GM23338 (cell line): ENCODE data around the gene FGF8. TPM values are rescaled to one million over a fixed set of nuclear protein-coding genes. Genes with fewer than 3 reads are reported as not detected.

Experiments
- ATAC-seq: fragments of 200-7000 bp; cut with Tn5 transposase; 3 replicates; pipeline ENCODE4 v1.9.1; 2020
- DNase-seq: peaks from one replicate; pipeline ENCODE4 v3.0.0-alpha.2; 2015; ENCODE audit warnings: low spot score
- H2AFZ ChIP-seq: fragments of 200-600 bp; sonication (generic); 2 replicates; pipeline ENCODE4 v1.8.0; 2016; ENCODE audit warnings: antibody characterized with exemption, mild to moderate bottlenecking, moderate library complexity
- H3F3A ChIP-seq: fragments of 200-600 bp; sonication (generic); replicated peaks from 2 replicates; pipeline ENCODE4 v1.8.0; 2017; ENCODE audit warnings: antibody characterized with exemption, mixed run types, low read depth
- H3K27ac ChIP-seq: fragments of 200-600 bp; sonication (generic); 2 replicates; pipeline ENCODE4 v1.6.1; 2016; ENCODE audit warnings: low read depth
- H3K27me3 ChIP-seq: fragments of 200-600 bp; sonication (generic); 2 replicates; pipeline ENCODE4 v1.8.0; 2016; ENCODE audit warnings: mild to moderate bottlenecking, mixed run types, moderate library complexity; ENCODE audit not compliant: insufficient read depth
- H3K36me3 ChIP-seq: fragments of 200-600 bp; sonication (generic); 2 replicates; pipeline ENCODE4 v1.8.0; 2016; ENCODE audit warnings: mild to moderate bottlenecking; ENCODE audit not compliant: insufficient read depth
- H3K4me1 ChIP-seq: fragments of 200-600 bp; sonication (generic); 2 replicates; pipeline ENCODE4 v1.8.0; 2016; ENCODE audit warnings: mild to moderate bottlenecking, moderate library complexity; ENCODE audit not compliant: insufficient read depth
- H3K4me2 ChIP-seq: fragments of 200-600 bp; sonication (generic); 2 replicates; pipeline ENCODE4 v1.7.1; 2017; ENCODE audit warnings: mixed run types
- H3K4me3 ChIP-seq: fragments of 200-600 bp; sonication (generic); 2 replicates; pipeline ENCODE4 v1.6.1; 2016; ENCODE audit warnings: mixed run types
- H3K79me2 ChIP-seq: fragments of 200-600 bp; sonication (generic); replicated peaks from 2 replicates; pipeline ENCODE4 v1.8.0; 2017; ENCODE audit warnings: mild to moderate bottlenecking; ENCODE audit not compliant: insufficient read depth
- H3K9me2 ChIP-seq: fragments of 200-600 bp; sonication (generic); 2 replicates; pipeline ENCODE4 v1.8.0; 2017; ENCODE audit not compliant: insufficient read depth
- H4K20me1 ChIP-seq: fragments of 200-600 bp; sonication (generic); replicated peaks from 2 replicates; pipeline ENCODE4 v1.8.0; 2017; ENCODE audit warnings: mild to moderate bottlenecking; ENCODE audit not compliant: insufficient read depth
- H3K27ac Mint-ChIP-seq: 2 replicates; pipeline ENCODE4 v1.8.0; 2020; ENCODE audit warnings: inconsistent platforms, mild to moderate bottlenecking, moderate library complexity, mixed read lengths
- H3K27me3 Mint-ChIP-seq: 3 replicates; pipeline ENCODE4 v1.8.0; 2022; ENCODE audit warnings: low read depth, mild to moderate bottlenecking, moderate library complexity, mixed read lengths, inconsistent platforms; ENCODE audit not compliant: insufficient read depth, poor library complexity
- H3K36me3 Mint-ChIP-seq: 3 replicates; pipeline ENCODE4 v1.8.0; 2021; ENCODE audit warnings: low read depth, mild to moderate bottlenecking, inconsistent platforms, moderate library complexity, mixed read lengths
- H3K4me1 Mint-ChIP-seq: 3 replicates; pipeline ENCODE4 v1.8.0; 2020; ENCODE audit warnings: mild to moderate bottlenecking, inconsistent platforms, mixed read lengths
- H3K4me3 Mint-ChIP-seq: 3 replicates; pipeline ENCODE4 v1.8.0; 2021; ENCODE audit warnings: moderate library complexity, mild to moderate bottlenecking, inconsistent platforms, mixed read lengths
- H3K9me3 Mint-ChIP-seq: 3 replicates; pipeline ENCODE4 v1.8.0; 2020; ENCODE audit warnings: moderate library complexity, mild to moderate bottlenecking, inconsistent platforms, mixed read lengths
- CREB1 ChIP-seq: fragments of 250-450 bp; sonication (Bioruptor Pico); IDR thresholded peaks from 2 replicates; pipeline ENCODE4 v1.5.0; 2020; ENCODE audit warnings: low read depth, mild to moderate bottlenecking, moderate library complexity
- CTCF ChIP-seq, 2 experiments: fragments of 200-600 bp in 1 of 2; sonication (generic) in 1 of 2; conservative IDR thresholded peaks; 2 replicates each; pipeline versions ENCODE4 v1.5.1 to v1.6.1; 2016 to 2017; ENCODE audit warnings: antibody characterized with exemption in 2 of 2, low read depth in 2 of 2, mild to moderate bottlenecking in 2 of 2, moderate library complexity in 1 of 2
- ETS1 ChIP-seq: IDR thresholded peaks from 2 replicates; pipeline ENCODE4 v1.6.1; 2016; ENCODE audit warnings: antibody characterized with exemption
- EZH2 ChIP-seq: fragments of 200-600 bp; sonication (generic); IDR thresholded peaks from one replicate; pipeline ENCODE4 v1.8.0; 2017; ENCODE audit warnings: antibody characterized with exemption, mild to moderate bottlenecking, low read depth; ENCODE audit not compliant: unreplicated experiment
- EZH2phosphoT487 ChIP-seq: fragments of 200-600 bp; sonication (generic); IDR thresholded peaks from one replicate; pipeline ENCODE4 v1.8.1; 2018; ENCODE audit warnings: antibody characterized with exemption; ENCODE audit not compliant: unreplicated experiment
- JUNB ChIP-seq: IDR thresholded peaks from one replicate; pipeline ENCODE4 v1.6.1; 2016; ENCODE audit warnings: antibody characterized with exemption; ENCODE audit not compliant: unreplicated experiment
- NANOG ChIP-seq: IDR thresholded peaks from 2 replicates; pipeline ENCODE4 v1.6.1; 2016; ENCODE audit warnings: antibody characterized with exemption, borderline replicate concordance
- POLR2AphosphoS5 ChIP-seq: IDR thresholded peaks from 2 replicates; pipeline ENCODE4 v1.6.1; 2016; ENCODE audit warnings: antibody characterized with exemption, low read depth
- REST ChIP-seq: IDR thresholded peaks from one replicate; pipeline ENCODE4 v1.6.1; 2018; ENCODE audit warnings: antibody characterized with exemption; ENCODE audit not compliant: unreplicated experiment
- STAT1 ChIP-seq: IDR thresholded peaks from one replicate; pipeline ENCODE4 v1.6.1; 2016; ENCODE audit warnings: antibody characterized with exemption; ENCODE audit not compliant: unreplicated experiment
- ZNF114 ChIP-seq: fragments of 250-450 bp; sonication (Bioruptor Pico); IDR thresholded peaks from 2 replicates; pipeline ENCODE4 v1.5.0; 2020; ENCODE audit warnings: mild to moderate bottlenecking, moderate library complexity
- ZNF331 ChIP-seq: fragments of 250-450 bp; sonication (Bioruptor Pico); IDR thresholded peaks from 2 replicates; pipeline ENCODE4 v1.5.0; 2020; ENCODE audit warnings: low read depth, mild to moderate bottlenecking, moderate library complexity
- ZNF462 ChIP-seq: fragments of 250-450 bp; sonication (Bioruptor Pico); IDR thresholded peaks from 2 replicates; pipeline ENCODE4 v1.5.0; 2020; ENCODE audit warnings: mild to moderate bottlenecking, moderate library complexity
- polyA plus RNA-seq: library from polyadenylated mRNA; unstranded; fragments of >200 nt; fragmentation: Nextera tagmentation; extraction: Ambion mirVana; gene quantifications from 2 replicates; pipeline ENCODE4 v1.2.1, GENCODE V29; 2016
- total RNA-seq: library from RNA; depleted of rRNA; stranded (reverse); fragments of >200 nt; shearing (Covaris generic); gene quantifications from 2 replicates; pipeline ENCODE4 v1.2.3, GENCODE V29; 2014

The FGF8 gene
- total and polyA plus RNA-seq, 2 experiments from 2014 or later, result 1.6 to 6.2 TPM

GRCh38 chr10:101812606-101813005, 36.7 kb upstream of the FGF8 start:
- TF ChIP-seq EZH2 (no peak), NANOG (no peak), STAT1 (no peak), ZNF462 (CRISPR knock-in tag) (no peak), JUNB (no peak), EZH2phosphoT487 (no peak), CTCF (conservative IDR thresholded peaks at IDR 0.05; ENCODE audit: low read depth in 2 of 2) (no peak), POLR2AphosphoS5 (no peak), ZNF331 (CRISPR knock-in tag) (no peak), REST (no peak), ETS1 (no peak), ZNF114 (CRISPR knock-in tag) (no peak), CREB1 (CRISPR knock-in tag) (no peak)
- no peaks in the 10 kb centered on the region; the same call in 2 of the 3 replicates for H3K9me3 Mint-ChIP-seq
- H3F3A ChIP-seq, result 0 out of 2 replicates have a peak, but pooled peaks cover 3% of the 10 kb centered on the region
- peaks cover 20% of the 10 kb centered on the region for H3K4me1 ChIP-seq
- H3K27me3 ChIP-seq, result no peaks in the 10 kb centered on the region
- H3K4me1 Mint-ChIP-seq, result peaks cover 21% of the 10 kb centered on the region; the same call in 2 of the 3 replicates
- H3K4me3 Mint-ChIP-seq, result no peak overlapping the region
- ATAC-seq (no peak), DNase-seq (no peak)
- peaks cover 49% of the 10 kb centered on the region for H3K36me3 Mint-ChIP-seq
- peaks cover 100% of the 10 kb centered on the region for H3K79me2 ChIP-seq
- H2AFZ ChIP-seq, result no peak overlapping the region
- no peak overlapping the region for H3K4me2 ChIP-seq
- peaks cover 77% of the 10 kb centered on the region for H4K20me1 ChIP-seq
- no peaks in the 10 kb centered on the region for H3K9me2 ChIP-seq
- H3K4me3 ChIP-seq, result no peak overlapping the region
- 0 out of 2 replicates have a peak overlapping the region, but pooled peaks have one; percentile 46 for H3K27ac ChIP-seq
- H3K27ac Mint-ChIP-seq, result no peak overlapping the region
- H3K36me3 ChIP-seq, result peaks cover 32% of the 10 kb centered on the region
- no peaks in the 10 kb centered on the region for H3K27me3 Mint-ChIP-seq
